HUES48 (cell line): ENCODE data around the gene RALGPS2.
"Not testable (repeated sequence)": the region's sequence is repeated elsewhere in the genome, so short reads cannot be mapped to it uniquely, and the experiment has no call there.

Experiments
- H3K27ac ChIP-seq: one replicate; pipeline ENCODE4 v1.7.0; 2013; ENCODE audit warnings: low read depth, low read length, inconsistent platforms
- H3K27me3 ChIP-seq: 2 replicates; pipeline ENCODE4 v1.6.1; 2013; ENCODE audit warnings: mild to moderate bottlenecking, low read length; ENCODE audit not compliant: control insufficient read depth, insufficient read depth
- H3K36me3 ChIP-seq: 2 replicates; pipeline ENCODE4 v1.6.1; 2013; ENCODE audit warnings: low read length; ENCODE audit not compliant: control insufficient read depth, insufficient read depth
- H3K4me1 ChIP-seq: 2 replicates; pipeline ENCODE4 v1.6.1; 2013; ENCODE audit warnings: mild to moderate bottlenecking, low read length; ENCODE audit not compliant: control insufficient read depth, insufficient read depth
- H3K4me3 ChIP-seq: 2 replicates; pipeline ENCODE4 v1.5.1; 2013; ENCODE audit warnings: mild to moderate bottlenecking, low read depth, low read length
- H3K9ac ChIP-seq: 2 replicates; pipeline ENCODE4 v1.6.1; 2013; ENCODE audit warnings: mild to moderate bottlenecking, low read depth, low read length, moderate library complexity
- H3K9me3 ChIP-seq: 2 replicates; pipeline ENCODE4 v1.6.1; 2013; ENCODE audit warnings: low read length; ENCODE audit not compliant: control insufficient read depth, insufficient read depth

The RALGPS2 gene

GRCh38 chr1:178743801-178744200, 18.8 kb downstream of the RALGPS2 start:
- Histone ChIP-seq H3K27me3 (no peaks in the 10 kb centered on the region), H3K9me3 (no peaks in the 10 kb centered on the region), H3K36me3 (peaks cover 14% of the 10 kb centered on the region), H3K9ac (no peak overlapping the region), H3K4me3 (no peak overlapping the region), H3K4me1 (no peaks in the 10 kb centered on the region), H3K27ac (no peak overlapping the region)

GRCh38 chr1:178745260-178745659, 20.2 kb downstream of the RALGPS2 start:
- no peak overlapping the region for H3K4me3 ChIP-seq
- no peaks in the 10 kb centered on the region for H3K4me1 ChIP-seq
- no peaks in the 10 kb centered on the region for H3K9me3 ChIP-seq
- H3K27me3 ChIP-seq, result no peaks in the 10 kb centered on the region
- peaks cover 11% of the 10 kb centered on the region for H3K36me3 ChIP-seq
- H3K27ac ChIP-seq, result no peak overlapping the region
- no peak overlapping the region for H3K9ac ChIP-seq

GRCh38 chr1:178746345-178746744, 21.3 kb downstream of the RALGPS2 start:
- H3K27me3 ChIP-seq, result no peaks in the 10 kb centered on the region
- no peak overlapping the region for H3K4me3 ChIP-seq
- H3K9ac ChIP-seq, result no peak overlapping the region
- H3K9me3 ChIP-seq, result no peaks in the 10 kb centered on the region
- H3K27ac ChIP-seq, result no peak overlapping the region
- peaks cover 8% of the 10 kb centered on the region for H3K36me3 ChIP-seq
- no peaks in the 10 kb centered on the region for H3K4me1 ChIP-seq

- H3K27me3 ChIP-seq, H3K4me1 ChIP-seq, H3K9me3 ChIP-seq, H3K4me3 ChIP-seq, H3K9ac ChIP-seq, H3K36me3 ChIP-seq, H3K27ac ChIP-seq: not testable (repeated sequence)
Measured at GRCh38 chr1:178747361-178747760, 22.3 kb downstream of the RALGPS2 start.

GRCh38 chr1:178749581-178750166, 24.6 kb downstream of the RALGPS2 start:
- Histone ChIP-seq H3K9ac (no peak overlapping the region), H3K27me3 (no peaks in the 10 kb centered on the region), H3K4me3 (no peak overlapping the region), H3K27ac (no peak overlapping the region), H3K9me3 (no peaks in the 10 kb centered on the region), H3K36me3 (peaks cover 4% of the 10 kb centered on the region; the same call in 1 of the 2 replicates), H3K4me1 (no peaks in the 10 kb centered on the region)

GRCh38 chr1:178751046-178751445, 26.0 kb downstream of the RALGPS2 start:
- Histone ChIP-seq H3K4me1 (no peaks in the 10 kb centered on the region), H3K36me3 (peaks cover 4% of the 10 kb centered on the region; the same call in 1 of the 2 replicates), H3K9ac (no peak overlapping the region)

GRCh38 chr1:178752891-178753290, 27.8 kb downstream of the RALGPS2 start:
- no peaks in the 10 kb centered on the region for H3K27me3 ChIP-seq
- no peak overlapping the region for H3K27ac ChIP-seq
- H3K4me3 ChIP-seq, result no peak overlapping the region
- H3K9ac ChIP-seq, result no peak overlapping the region
- no peaks in the 10 kb centered on the region for H3K9me3 ChIP-seq
- H3K36me3 ChIP-seq, result no peaks in the 10 kb centered on the region
- H3K4me1 ChIP-seq, result peaks cover 4% of the 10 kb centered on the region; the same call in 1 of the 2 replicates

More at GRCh38 chr1:178751046-178751445, 26.0 kb downstream of the RALGPS2 start:
- Histone ChIP-seq H3K27me3 (no peaks in the 10 kb centered on the region), H3K27ac (no peak overlapping the region), H3K9me3 (no peaks in the 10 kb centered on the region), H3K4me3 (no peak overlapping the region)

GRCh38 chr1:178754655-178755256, 29.7 kb downstream of the RALGPS2 start:
- not testable (repeated sequence) for H3K4me3 ChIP-seq, H3K4me1 ChIP-seq, H3K36me3 ChIP-seq, H3K9me3 ChIP-seq, H3K9ac ChIP-seq, H3K27me3 ChIP-seq, H3K27ac ChIP-seq

- H3K4me3 ChIP-seq, result no peak overlapping the region
- no peak overlapping the region for H3K9ac ChIP-seq
- no peaks in the 10 kb centered on the region for H3K27me3 ChIP-seq
- H3K27ac ChIP-seq, result no peak overlapping the region
- H3K36me3 ChIP-seq, result no peaks in the 10 kb centered on the region
- H3K9me3 ChIP-seq, result peaks cover 17% of the 10 kb centered on the region
- H3K4me1 ChIP-seq, result no peaks in the 10 kb centered on the region
Measured at GRCh38 chr1:178768423-178768822, 43.4 kb downstream of the RALGPS2 start.

- Histone ChIP-seq H3K4me1 (no peaks in the 10 kb centered on the region), H3K36me3 (no peaks in the 10 kb centered on the region; the same call in 1 of the 2 replicates), H3K4me3 (no peak overlapping the region), H3K9ac (no peak overlapping the region), H3K27me3 (no peaks in the 10 kb centered on the region), H3K27ac (no peak overlapping the region), H3K9me3 (peaks cover 2% of the 10 kb centered on the region; the same call in 1 of the 2 replicates)
Measured at GRCh38 chr1:178772952-178773351, 47.9 kb downstream of the RALGPS2 start.

GRCh38 chr1:178774263-178774662, 49.2 kb downstream of the RALGPS2 start:
- Histone ChIP-seq H3K27me3 (no peaks in the 10 kb centered on the region), H3K9ac (no peak overlapping the region), H3K9me3 (peaks cover under 1% of the 10 kb centered on the region; the same call in 1 of the 2 replicates), H3K4me3 (no peak overlapping the region), H3K36me3 (peaks cover 7% of the 10 kb centered on the region; the same call in 1 of the 2 replicates), H3K27ac (no peak overlapping the region), H3K4me1 (no peaks in the 10 kb centered on the region)
